ENCODE data around the gene TTC39A.

DNA sequence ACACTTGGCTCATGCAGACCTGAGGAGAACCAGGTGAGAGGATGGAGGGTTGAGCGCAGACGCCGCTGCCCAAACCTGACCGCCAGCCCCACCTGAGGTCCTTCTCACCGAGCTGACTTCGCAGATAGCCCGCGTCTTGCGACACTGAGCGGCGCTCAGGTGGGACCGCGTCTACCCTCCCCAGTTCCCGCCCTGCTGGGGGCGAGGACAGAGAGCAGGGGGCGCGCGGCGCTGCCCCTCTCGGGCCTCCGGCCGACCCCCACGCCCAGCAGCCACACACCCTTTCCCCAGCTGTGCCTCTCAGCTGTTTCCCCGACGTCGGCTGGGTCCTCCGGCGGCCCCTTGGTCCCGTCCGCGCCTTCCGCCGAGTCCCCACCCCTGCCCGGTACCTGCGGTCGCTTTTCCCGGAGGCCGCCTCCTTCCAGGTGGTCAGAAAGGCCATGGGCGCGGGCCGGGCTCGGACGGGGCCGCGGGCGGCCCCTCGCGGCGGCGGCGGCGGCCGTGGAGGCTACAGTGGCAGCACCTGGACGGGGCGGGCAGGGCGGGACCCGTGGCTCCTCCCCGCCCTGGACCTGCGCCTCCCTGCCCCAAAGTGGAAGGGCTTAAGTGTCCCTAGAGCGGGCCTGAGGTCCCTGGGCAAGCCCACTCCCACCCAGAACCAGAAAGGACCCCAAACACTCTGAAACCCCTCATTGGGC is 14.4 kb upstream of the TTC39A start:
- TF ChIP-seq, protein P1, sequence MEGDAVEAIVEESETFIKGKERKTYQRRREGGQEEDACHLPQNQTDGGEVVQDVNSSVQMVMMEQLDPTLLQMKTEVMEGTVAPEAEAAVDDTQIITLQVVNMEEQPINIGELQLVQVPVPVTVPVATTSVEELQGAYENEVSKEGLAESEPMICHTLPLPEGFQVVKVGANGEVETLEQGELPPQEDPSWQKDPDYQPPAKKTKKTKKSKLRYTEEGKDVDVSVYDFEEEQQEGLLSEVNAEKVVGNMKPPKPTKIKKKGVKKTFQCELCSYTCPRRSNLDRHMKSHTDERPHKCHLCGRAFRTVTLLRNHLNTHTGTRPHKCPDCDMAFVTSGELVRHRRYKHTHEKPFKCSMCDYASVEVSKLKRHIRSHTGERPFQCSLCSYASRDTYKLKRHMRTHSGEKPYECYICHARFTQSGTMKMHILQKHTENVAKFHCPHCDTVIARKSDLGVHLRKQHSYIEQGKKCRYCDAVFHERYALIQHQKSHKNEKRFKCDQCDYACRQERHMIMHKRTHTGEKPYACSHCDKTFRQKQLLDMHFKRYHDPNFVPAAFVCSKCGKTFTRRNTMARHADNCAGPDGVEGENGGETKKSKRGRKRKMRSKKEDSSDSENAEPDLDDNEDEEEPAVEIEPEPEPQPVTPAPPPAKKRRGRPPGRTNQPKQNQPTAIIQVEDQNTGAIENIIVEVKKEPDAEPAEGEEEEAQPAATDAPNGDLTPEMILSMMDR (IDR thresholded peaks at IDR 0.05; ENCODE audit: low read length), result no peak
- no peak for TF ChIP-seq EZH2 (optimal IDR thresholded peaks at IDR 0.05; ENCODE audit: low read depth, low read length)
- no peak for TF ChIP-seq EZH2phosphoT487 (IDR thresholded peaks at IDR 0.05; ENCODE audit: low read length)

Measured in MM.1S (cell line).